KMS-11 (cell line): ENCODE results near the gene SLC13A3.

Experiments
- H2AFZ ChIP-seq: fragments of 200-600 bp; sonication (generic); 2 replicates; pipeline ENCODE4 v1.6.1; 2016; ENCODE audit warnings: antibody characterized with exemption, mixed run types, low read depth
- H3K27ac ChIP-seq: fragments of 200-600 bp; sonication (generic); 2 replicates; pipeline ENCODE4 v1.6.1; 2016; ENCODE audit warnings: mild to moderate bottlenecking, mixed run types
- H3K27me3 ChIP-seq: fragments of 200-600 bp; sonication (generic); 2 replicates; pipeline ENCODE4 v1.6.1; 2017; ENCODE audit warnings: mild to moderate bottlenecking, low read depth, mixed run types, moderate library complexity; ENCODE audit not compliant: insufficient read depth
- H3K36me3 ChIP-seq: fragments of 200-600 bp; sonication (generic); 2 replicates; pipeline ENCODE4 v1.6.1; 2017; ENCODE audit warnings: mild to moderate bottlenecking, mixed run types; ENCODE audit not compliant: insufficient read depth
- H3K4me1 ChIP-seq: fragments of 200-600 bp; sonication (generic); 2 replicates; pipeline ENCODE4 v1.6.1; 2016; ENCODE audit warnings: mild to moderate bottlenecking, low read depth, mixed run types; ENCODE audit not compliant: poor library complexity, severe bottlenecking
- H3K4me2 ChIP-seq: fragments of 200-600 bp; sonication (generic); 2 replicates; pipeline ENCODE4 v1.7.0; 2016; ENCODE audit warnings: mild to moderate bottlenecking, mixed run types
- H3K4me3 ChIP-seq: fragments of 200-600 bp; sonication (generic); IDR thresholded peaks from 2 replicates; pipeline ENCODE4 v1.6.1; 2017; ENCODE audit warnings: low read depth, low read length, mixed read lengths; ENCODE audit not compliant: insufficient read depth
- H3K79me2 ChIP-seq: fragments of 200-600 bp; sonication (generic); 2 replicates; pipeline ENCODE4 v1.6.1; 2016; ENCODE audit warnings: low read depth, mixed run types; ENCODE audit not compliant: insufficient read depth
- H3K9ac ChIP-seq: fragments of 200-600 bp; sonication (generic); 2 replicates; pipeline ENCODE4 v1.6.1; 2016; ENCODE audit warnings: mild to moderate bottlenecking, mixed run types
- H4K20me1 ChIP-seq: fragments of 200-600 bp; sonication (generic); 2 replicates; pipeline ENCODE4 v1.6.1; 2016; ENCODE audit warnings: mild to moderate bottlenecking, mixed run types; ENCODE audit not compliant: insufficient read depth
- TF ChIP-seq, protein P1 (sequence below): fragments of 200-600 bp; sonication (generic); conservative IDR thresholded peaks from 2 replicates; pipeline ENCODE4 v1.6.1; 2017; ENCODE audit warnings: low read depth, mild to moderate bottlenecking, antibody characterized with exemption, low read length, moderate library complexity, mixed read lengths

The SLC13A3 gene

DNA sequence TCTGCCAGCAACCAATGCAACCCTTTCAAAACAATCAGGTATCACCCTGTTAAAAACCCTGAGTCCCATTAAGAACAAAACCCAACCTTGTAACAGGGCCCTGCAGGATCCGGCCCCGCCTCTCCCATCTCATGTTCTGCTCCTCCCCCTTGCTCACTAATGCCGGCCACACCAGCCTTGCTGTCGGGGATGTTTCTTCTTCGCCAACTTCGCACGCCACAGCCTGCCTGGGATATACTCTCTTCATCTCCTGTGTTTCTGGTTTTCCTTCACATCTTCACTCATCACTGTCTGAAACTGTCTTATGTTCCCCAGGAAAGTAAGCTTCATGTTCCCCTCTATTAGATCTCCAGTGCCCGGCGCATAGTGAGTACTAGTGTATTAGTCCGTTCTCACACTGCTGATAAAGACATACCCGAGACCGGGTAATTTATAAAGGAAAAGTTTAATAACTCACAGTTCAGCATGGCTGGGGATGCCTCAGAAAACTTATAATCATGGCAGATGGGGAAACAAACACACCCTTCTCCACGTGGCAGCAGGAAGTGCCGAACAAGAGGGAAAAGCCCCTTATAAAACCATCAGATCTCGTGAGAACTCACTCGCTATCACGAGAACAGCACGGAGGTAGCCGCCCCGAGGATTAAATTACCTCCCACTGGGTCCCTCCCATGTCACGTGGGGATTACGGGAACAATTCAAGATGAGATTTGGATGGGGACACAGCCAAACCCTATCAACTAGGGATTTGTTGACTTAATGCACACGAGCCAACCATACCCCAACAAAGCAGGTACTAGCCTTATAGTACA is 32.9 kb upstream of the SLC13A3 start:
- Histone ChIP-seq H3K27ac (no peak overlapping the region), H3K27me3 (no peaks in the 10 kb centered on the region), H2AFZ (no peak overlapping the region), H3K4me3 (no peak overlapping the region), H3K4me1 (peaks cover 13% of the 10 kb centered on the region), H3K9ac (no peak overlapping the region), H3K79me2 (peaks cover 43% of the 10 kb centered on the region), H4K20me1 (no peaks in the 10 kb centered on the region), H3K36me3 (no peaks in the 10 kb centered on the region; the same call in 1 of the 2 replicates), H3K4me2 (no peak overlapping the region)
- TF ChIP-seq, protein P1, sequence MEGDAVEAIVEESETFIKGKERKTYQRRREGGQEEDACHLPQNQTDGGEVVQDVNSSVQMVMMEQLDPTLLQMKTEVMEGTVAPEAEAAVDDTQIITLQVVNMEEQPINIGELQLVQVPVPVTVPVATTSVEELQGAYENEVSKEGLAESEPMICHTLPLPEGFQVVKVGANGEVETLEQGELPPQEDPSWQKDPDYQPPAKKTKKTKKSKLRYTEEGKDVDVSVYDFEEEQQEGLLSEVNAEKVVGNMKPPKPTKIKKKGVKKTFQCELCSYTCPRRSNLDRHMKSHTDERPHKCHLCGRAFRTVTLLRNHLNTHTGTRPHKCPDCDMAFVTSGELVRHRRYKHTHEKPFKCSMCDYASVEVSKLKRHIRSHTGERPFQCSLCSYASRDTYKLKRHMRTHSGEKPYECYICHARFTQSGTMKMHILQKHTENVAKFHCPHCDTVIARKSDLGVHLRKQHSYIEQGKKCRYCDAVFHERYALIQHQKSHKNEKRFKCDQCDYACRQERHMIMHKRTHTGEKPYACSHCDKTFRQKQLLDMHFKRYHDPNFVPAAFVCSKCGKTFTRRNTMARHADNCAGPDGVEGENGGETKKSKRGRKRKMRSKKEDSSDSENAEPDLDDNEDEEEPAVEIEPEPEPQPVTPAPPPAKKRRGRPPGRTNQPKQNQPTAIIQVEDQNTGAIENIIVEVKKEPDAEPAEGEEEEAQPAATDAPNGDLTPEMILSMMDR, result no peak

DNA sequence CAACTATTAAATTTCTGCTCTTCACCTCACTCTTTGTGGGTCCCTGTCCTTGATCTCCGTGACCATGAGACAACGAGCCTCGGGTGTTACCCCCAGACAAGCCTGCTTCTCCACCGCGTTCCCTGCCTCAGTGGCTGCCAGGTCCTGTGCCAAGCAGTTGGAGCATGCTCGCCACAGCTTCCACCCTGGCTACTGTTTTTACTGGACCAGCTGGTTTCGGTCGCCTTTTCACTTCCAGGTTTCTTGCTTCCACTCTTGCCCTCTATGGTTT is 32.3 kb upstream of the SLC13A3 start:
- peaks cover 39% of the 10 kb centered on the region for H3K79me2 ChIP-seq

DNA sequence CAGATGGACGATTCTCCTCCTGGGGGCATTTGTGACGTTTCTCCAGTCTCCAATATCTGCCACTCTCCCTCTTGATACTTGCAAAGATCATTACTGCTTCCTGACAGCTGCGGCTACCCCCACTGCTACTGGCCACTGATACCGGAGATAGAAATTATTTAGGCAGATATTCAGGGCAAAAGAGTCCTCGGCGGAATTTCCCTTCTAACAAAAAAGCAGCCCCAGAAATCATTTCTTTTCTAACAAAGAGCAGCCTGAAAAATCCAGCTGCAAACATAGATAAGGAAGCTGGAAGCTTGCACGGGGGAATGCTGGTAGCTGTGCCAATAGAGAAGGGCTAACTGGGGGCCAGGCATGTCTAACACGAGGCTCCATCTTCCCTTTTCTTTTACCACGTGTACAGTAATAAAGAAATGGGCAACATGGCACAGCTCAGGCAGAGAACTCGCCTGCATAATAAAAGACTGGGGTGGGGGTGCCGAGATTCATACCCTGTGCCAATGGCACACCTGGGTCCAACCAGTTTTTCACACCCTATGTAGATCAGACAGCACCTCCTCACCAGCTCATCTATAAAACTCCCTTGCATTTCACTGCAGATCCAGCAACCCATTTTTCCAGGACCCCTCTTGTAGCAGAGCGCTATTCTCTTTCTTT is 31.9 kb upstream of the SLC13A3 start:
- TF ChIP-seq, protein P1, result no peak
- Histone ChIP-seq H3K36me3 (no peaks in the 10 kb centered on the region; the same call in 1 of the 2 replicates), H3K4me3 (no peak overlapping the region), H3K4me1 (peaks cover 12% of the 10 kb centered on the region), H3K27ac (no peak overlapping the region), H3K4me2 (no peak overlapping the region), H2AFZ (no peak overlapping the region), H3K79me2 (peaks cover 34% of the 10 kb centered on the region), H3K9ac (no peak overlapping the region), H4K20me1 (no peaks in the 10 kb centered on the region), H3K27me3 (no peaks in the 10 kb centered on the region)

More for the DNA sequence above, 32.3 kb upstream of the SLC13A3 start:
- H3K4me3 ChIP-seq, result no peak overlapping the region
- no peak overlapping the region for H2AFZ ChIP-seq
- H3K27ac ChIP-seq, result no peak overlapping the region
- no peak overlapping the region for H3K9ac ChIP-seq
- H3K4me2 ChIP-seq, result no peak overlapping the region
- peaks cover 13% of the 10 kb centered on the region for H3K4me1 ChIP-seq
- H3K36me3 ChIP-seq, result no peaks in the 10 kb centered on the region; the same call in 1 of the 2 replicates
- TF ChIP-seq, protein P1, result no peak
- H4K20me1 ChIP-seq, result no peaks in the 10 kb centered on the region
- no peaks in the 10 kb centered on the region for H3K27me3 ChIP-seq

DNA sequence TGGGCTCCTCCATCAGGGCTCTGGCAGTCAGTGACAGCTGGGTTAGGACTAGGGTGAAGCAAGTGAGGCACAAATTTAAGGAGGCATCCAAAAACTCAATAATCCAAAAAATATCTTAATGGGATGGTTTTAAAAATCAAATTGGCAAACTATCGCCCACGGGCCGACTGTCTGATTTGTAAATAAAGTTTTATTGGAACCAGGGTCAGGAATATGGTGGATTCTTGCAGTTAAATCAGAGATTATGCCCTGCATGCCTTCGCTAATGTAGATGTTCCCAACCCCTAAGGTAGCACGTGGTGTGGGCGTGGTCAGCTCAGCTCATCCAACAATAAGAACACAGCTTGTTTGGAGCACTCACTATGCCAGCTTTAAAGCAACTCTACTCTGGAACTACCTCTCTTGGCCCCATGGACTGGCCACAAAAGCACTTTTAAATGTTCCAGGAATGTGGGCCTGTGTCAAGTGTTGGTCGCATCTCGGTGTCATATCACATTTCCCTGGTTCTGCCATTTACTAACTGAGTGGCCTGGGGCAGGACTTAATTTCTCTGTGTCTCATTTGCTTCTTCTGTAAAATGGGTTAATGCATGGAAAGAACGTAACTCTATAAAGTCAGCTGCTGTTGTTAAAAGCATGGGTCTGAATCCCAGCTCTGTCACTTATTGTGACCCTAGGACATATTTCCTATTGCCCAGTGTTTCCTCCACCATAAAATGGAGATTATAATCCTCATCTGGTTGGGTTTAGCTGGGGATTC is 31.0 kb upstream of the SLC13A3 start:
- Histone ChIP-seq H3K27ac (no peak overlapping the region), H3K9ac (no peak overlapping the region), H3K36me3 (no peaks in the 10 kb centered on the region; the same call in 1 of the 2 replicates), H4K20me1 (no peaks in the 10 kb centered on the region), H3K4me2 (no peak overlapping the region), H3K27me3 (no peaks in the 10 kb centered on the region), H3K4me1 (peaks cover 3% of the 10 kb centered on the region), H2AFZ (no peak overlapping the region), H3K4me3 (no peak overlapping the region), H3K79me2 (peaks cover 25% of the 10 kb centered on the region)
- TF ChIP-seq, protein P1, result no peak
